Nephron progenitor cell (in vitro differentiated cells): ENCODE data around the gene AP1M2.

Experiments used
- DNase-seq: peaks from one replicate; pipeline ENCODE4 v3.0.0; 2021
- H3K27ac Mint-ChIP-seq: 2 replicates; pipeline ENCODE4 v1.8.0; 2021; ENCODE audit warnings: mild to moderate bottlenecking, moderate library complexity, mixed read lengths
- H3K27me3 Mint-ChIP-seq: 2 replicates; pipeline ENCODE4 v1.8.0; 2021; ENCODE audit warnings: mild to moderate bottlenecking, low read depth, mixed read lengths; ENCODE audit not compliant: poor library complexity
- H3K36me3 Mint-ChIP-seq: 2 replicates; pipeline ENCODE4 v1.8.0; 2021; ENCODE audit warnings: low read depth, mixed read lengths
- H3K4me1 Mint-ChIP-seq: 2 replicates; pipeline ENCODE4 v1.8.0; 2021; ENCODE audit warnings: mixed read lengths
- H3K4me3 Mint-ChIP-seq: 2 replicates; pipeline ENCODE4 v1.8.0; 2021; ENCODE audit warnings: mild to moderate bottlenecking, moderate library complexity, mixed read lengths
- H3K9me3 Mint-ChIP-seq: 2 replicates; pipeline ENCODE4 v1.8.0; 2021; ENCODE audit warnings: mild to moderate bottlenecking, moderate library complexity, mixed read lengths
- TF ChIP-seq, protein P1 (sequence below): fragments of 200-600 bp; sonication (generic); IDR thresholded peaks from 2 replicates; pipeline ENCODE4 v1.5.0; 2021; ENCODE audit warnings: antibody characterized with exemption

Gene AP1M2

GRCh38 chr19:10523135-10523636, 63.9 kb downstream of the AP1M2 start:
- no peaks in the 10 kb centered on the region for H3K36me3 Mint-ChIP-seq
- H3K27me3 Mint-ChIP-seq = peaks cover 17% of the 10 kb centered on the region
- TF ChIP-seq, protein P1, sequence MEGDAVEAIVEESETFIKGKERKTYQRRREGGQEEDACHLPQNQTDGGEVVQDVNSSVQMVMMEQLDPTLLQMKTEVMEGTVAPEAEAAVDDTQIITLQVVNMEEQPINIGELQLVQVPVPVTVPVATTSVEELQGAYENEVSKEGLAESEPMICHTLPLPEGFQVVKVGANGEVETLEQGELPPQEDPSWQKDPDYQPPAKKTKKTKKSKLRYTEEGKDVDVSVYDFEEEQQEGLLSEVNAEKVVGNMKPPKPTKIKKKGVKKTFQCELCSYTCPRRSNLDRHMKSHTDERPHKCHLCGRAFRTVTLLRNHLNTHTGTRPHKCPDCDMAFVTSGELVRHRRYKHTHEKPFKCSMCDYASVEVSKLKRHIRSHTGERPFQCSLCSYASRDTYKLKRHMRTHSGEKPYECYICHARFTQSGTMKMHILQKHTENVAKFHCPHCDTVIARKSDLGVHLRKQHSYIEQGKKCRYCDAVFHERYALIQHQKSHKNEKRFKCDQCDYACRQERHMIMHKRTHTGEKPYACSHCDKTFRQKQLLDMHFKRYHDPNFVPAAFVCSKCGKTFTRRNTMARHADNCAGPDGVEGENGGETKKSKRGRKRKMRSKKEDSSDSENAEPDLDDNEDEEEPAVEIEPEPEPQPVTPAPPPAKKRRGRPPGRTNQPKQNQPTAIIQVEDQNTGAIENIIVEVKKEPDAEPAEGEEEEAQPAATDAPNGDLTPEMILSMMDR = no peak
- no peaks in the 10 kb centered on the region for H3K9me3 Mint-ChIP-seq
- peaks cover 22% of the 10 kb centered on the region for H3K4me1 Mint-ChIP-seq
- H3K4me3 Mint-ChIP-seq = no peak overlapping the region
- no peak overlapping the region for H3K27ac Mint-ChIP-seq
- no peak for DNase-seq
